KOPT-K1 (cell line): Measurements from ENCODE around the gene CCND3.

Experiments used
- H3K27ac ChIP-seq: fragments of 200-600 bp; sonication (generic); 2 replicates; pipeline ENCODE4 v1.5.1; 2016; ENCODE audit warnings: antibody characterized with exemption, mild to moderate bottlenecking, low read depth, low read length; ENCODE audit not compliant: poor library complexity, severe bottlenecking
- H3K36me3 ChIP-seq: fragments of 200-600 bp; sonication (generic); 2 replicates; pipeline ENCODE4 v1.5.1; 2017; ENCODE audit warnings: antibody characterized with exemption, mild to moderate bottlenecking, low read length, moderate library complexity; ENCODE audit not compliant: insufficient read depth
- H3K9me3 ChIP-seq: fragments of 200-600 bp; sonication (generic); 2 replicates; pipeline ENCODE4 v1.5.1; 2017; ENCODE audit warnings: antibody characterized with exemption, low read length, mild to moderate bottlenecking; ENCODE audit not compliant: insufficient read depth, poor library complexity, severe bottlenecking

The CCND3 gene

DNA sequence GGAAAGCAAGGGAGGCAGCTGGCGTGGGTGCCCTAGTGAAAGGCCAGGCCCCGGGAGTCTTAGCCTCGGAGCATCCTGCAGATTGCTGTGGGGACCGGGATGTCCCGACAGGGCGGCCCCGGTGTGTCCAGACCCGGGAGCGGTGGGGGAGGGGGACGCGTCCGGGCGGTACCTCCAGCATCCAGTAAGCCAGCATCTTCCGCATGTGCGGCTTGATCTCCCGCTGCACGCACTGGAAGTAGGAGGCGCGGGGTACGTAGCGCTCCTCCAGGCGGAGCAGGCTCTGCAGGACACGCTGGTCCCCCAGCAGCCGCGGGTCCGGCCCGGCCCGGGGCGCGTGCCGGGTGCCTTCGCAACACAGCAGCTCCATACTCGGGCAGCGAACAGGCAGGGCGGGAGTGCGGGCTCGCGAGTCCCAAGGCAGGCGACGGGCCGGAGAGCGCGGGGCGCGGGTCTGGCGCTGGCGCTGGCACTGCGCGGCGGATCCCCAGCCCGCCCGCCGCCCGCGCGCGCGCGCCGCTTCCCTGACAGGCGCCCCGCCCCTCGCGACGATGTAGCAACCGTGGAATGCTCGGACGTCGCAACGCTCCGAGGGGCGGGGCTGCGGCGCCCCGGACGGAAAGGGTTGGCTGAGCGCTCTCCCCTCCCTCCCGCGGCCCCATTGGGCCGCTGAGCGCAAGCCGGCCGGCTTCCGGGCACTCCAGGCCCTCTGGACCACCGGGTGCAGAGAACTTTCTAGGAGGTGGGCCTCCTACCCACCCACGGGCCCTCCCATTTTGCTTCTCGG is at the start of gene CCND3:
Gene CCND3, minus strand, starts transcription at position 529 of the 787 bp plus-strand sequence. Its CDS starts 159 bp downstream, at position 370.
- Histone ChIP-seq H3K27ac (peak within 1 kb of the TSS; percentile 97), H3K9me3 (no peaks in the 10 kb centered on the region), H3K36me3 (peaks cover 47% of the 10 kb centered on the region)

DNA sequence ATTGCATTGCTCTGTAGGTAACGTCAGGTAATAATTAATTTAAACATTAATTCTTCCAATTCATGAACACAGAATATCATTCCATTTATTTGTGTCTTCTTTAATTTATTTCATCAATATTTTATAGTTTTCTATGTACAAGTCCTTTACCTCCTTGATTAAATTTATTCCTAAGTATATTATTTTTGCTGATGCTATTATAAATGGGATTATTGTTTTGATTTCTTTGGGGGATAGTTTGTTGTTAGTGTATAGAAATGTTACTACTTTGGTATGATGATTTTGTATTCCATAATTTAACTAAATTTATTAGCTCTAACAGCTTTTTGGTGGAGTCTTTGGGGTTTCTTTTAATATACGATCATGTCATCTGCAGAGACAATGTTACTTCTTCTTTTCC is 44.7 kb upstream of the CCND3 start:
- H3K9me3 ChIP-seq = no peaks in the 10 kb centered on the region
- H3K36me3 ChIP-seq = no peaks in the 10 kb centered on the region
- no peak overlapping the region for H3K27ac ChIP-seq

DNA sequence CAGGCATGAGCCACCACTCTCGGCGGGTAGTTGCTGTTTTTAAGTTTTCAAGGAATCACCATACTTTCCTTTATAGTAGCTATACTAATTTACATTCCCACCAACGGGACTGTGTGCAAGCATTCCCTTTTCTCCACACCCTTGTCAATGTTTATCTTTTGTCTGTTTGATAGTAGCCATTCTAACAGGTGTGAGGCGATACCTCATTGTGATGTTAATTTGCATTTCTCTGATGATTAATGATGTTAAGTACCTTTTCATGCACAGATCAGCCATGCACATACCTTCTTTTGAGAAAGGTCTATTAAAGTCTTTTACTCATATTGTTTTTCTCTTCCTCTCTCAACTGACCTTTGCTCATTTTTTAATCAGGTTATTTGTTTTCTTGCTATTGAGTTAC is 43.0 kb upstream of the CCND3 start:
- H3K9me3 ChIP-seq = no peaks in the 10 kb centered on the region
- no peaks in the 10 kb centered on the region for H3K36me3 ChIP-seq
- no peak overlapping the region for H3K27ac ChIP-seq

DNA sequence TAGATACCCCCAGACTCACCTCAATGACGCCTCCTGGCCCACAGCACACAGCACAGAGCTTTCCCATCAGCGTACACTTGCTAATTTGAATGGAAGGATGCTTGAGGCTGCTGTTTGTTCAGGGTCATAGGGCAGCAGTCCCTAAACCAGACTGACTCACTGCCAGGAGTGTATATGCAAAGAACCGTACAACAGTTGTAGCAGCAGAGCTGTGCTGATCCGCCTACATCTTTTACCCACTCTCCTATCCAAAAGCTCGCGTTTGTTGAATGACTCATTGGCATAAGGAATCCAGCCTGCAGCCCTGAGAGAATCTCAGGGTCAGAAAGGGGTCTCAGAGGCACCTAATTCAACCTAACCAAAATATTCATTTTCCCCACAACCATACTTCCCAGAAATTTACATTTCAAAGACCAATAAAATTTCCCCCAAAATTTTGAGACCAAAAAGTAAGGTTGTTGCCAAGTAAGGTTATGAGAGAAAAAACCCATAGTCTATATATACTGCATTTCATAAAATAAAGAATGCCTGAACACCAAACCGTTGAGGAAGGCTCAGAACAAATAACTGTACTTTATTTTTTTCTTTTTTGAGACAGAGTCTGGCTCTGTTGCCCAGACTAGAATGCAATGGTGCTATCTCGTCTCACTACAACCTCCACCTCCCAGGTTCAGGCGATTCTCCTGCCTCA is 35.3 kb upstream of the CCND3 start:
- Histone ChIP-seq H3K9me3 (no peaks in the 10 kb centered on the region), H3K36me3 (no peaks in the 10 kb centered on the region), H3K27ac (no peak overlapping the region)

DNA sequence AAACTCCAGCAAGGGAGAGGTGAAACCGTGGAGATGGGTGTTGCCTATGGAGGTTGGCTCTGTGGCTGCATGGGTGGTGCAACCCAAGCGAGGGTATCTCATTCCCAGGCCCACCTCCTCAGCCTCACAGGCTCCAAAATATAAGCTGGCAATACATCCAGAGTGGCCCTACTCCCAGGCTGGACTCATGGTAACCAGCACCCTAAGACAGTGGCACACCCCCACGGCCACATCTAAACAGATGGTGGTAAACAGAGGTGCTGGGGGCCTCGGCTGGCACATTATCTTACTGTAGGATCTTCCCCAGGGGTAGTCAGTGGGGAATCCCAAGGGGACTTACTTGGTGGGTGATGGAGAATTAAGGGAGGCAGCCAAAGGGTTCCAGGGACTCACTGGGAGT is 33.7 kb upstream of the CCND3 start:
- H3K27ac ChIP-seq = peak overlapping the region; percentile 26

DNA sequence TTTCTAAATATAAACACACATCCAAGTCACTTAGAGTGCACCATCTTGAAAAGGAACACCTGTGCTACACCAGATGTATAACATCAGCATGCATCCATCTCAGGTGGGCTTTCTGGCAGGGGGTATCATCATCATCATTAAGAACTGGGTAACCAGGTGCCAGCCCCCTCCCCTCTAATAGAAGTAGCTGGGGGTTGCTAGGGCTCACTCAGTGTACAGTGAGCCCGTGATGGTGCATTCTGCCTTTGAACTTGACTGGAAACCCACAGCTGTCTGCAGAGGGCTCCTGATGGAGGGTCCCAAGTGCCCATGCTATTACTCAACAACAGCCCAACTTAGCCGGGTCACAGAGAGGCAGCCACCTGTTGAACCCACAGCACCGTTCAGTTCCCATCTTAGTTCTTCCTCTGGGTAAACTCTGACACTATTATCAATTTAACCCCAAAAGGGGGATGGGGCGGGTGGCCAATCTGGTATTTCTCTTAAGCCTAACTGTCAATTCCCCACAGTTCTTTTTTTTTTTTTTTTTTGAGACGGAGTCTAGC is 32.7 kb upstream of the CCND3 start:
- no peaks in the 10 kb centered on the region for H3K36me3 ChIP-seq
- no peak overlapping the region for H3K27ac ChIP-seq
- no peaks in the 10 kb centered on the region for H3K9me3 ChIP-seq

More for the DNA sequence above, 33.7 kb upstream of the CCND3 start:
- H3K36me3 ChIP-seq = no peaks in the 10 kb centered on the region
- no peaks in the 10 kb centered on the region for H3K9me3 ChIP-seq

DNA sequence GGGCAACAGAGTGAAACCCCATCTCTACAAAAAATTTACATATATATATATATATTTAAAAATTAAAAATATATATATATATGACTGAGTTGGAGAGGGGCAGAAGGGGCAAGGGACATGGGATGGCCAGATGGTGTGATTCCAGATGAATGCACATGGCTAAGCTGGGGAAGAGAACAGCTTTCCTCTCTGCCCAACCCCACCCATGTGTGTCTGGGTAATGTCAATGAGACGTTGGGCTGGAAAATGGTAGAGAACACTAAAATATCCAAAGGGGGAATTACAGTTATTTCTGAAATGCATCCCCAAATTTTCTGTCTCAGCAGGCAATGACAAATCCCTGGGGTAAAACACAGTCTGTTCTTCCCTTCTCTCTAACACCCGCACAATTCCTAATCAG is 31.2 kb upstream of the CCND3 start:
- no peaks in the 10 kb centered on the region for H3K36me3 ChIP-seq
- H3K27ac ChIP-seq = no peak overlapping the region
- no peaks in the 10 kb centered on the region for H3K9me3 ChIP-seq

DNA sequence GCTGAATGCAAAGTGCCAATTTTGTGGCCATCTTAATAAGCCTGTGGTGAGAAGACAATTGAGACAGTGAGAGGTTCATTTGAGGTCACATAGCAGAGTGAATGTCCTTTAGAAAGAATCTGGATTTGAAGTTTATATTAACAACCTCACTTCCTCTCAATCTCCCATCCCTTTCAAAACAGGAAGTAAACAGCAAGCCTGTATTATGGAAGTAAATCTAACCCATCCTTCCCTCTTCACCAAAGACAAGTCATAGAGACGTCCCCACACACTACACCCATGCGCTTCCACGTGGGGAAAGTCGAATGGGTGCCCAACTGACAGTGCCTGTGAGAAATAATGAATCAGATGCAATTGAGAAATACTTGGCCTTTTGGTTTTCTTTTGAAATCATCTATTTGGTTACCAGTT is 28.8 kb upstream of the CCND3 start:
- Histone ChIP-seq H3K9me3 (no peaks in the 10 kb centered on the region), H3K27ac (peak overlapping the region; percentile 45), H3K36me3 (no peaks in the 10 kb centered on the region)

DNA sequence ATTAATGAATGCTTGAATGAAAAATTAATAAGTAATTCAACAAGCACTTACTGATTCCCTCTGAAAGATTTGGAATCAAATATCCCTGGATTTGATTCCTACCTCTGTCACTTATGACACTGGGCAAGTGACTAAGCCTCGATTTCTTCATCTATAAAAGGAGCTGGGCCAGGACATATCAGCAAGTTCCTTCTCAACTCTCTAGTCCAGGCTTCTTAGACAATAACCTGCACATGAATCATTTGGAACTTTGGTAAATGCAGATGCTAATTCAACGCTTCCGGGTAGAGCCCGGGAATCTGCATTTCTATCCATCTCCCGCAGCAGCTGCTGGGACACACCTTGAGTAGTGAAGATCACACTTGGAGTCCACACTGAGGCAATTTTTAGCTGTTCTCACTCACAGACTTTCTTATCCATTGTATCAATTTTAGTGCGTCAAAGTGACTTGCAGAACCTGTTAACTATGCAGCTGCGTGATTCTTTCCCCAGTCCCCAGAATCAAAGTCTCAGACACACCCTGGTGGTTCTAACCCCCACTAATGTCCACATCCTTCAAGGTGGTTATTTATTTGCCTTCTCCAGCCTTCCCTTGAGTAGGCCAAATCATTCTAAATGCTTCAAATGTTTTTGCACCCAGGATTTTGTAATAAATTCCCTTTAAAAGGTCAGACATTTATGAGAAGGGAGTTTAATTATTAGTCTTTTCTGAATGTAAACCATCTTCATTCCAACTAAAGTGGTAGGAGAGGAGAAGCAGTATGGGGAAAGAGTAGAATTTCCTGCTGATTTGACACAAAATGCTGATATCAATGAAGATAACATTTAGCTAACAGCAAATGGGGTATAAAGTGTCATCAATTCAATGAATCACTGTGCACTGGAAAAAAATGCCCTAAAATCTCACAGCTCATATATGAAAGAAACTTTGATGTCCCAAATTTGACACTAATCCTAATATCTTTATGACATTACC is 26.0 kb upstream of the CCND3 start:
- peak overlapping the region; percentile 44 for H3K27ac ChIP-seq
- H3K9me3 ChIP-seq = no peaks in the 10 kb centered on the region
- H3K36me3 ChIP-seq = no peaks in the 10 kb centered on the region

DNA sequence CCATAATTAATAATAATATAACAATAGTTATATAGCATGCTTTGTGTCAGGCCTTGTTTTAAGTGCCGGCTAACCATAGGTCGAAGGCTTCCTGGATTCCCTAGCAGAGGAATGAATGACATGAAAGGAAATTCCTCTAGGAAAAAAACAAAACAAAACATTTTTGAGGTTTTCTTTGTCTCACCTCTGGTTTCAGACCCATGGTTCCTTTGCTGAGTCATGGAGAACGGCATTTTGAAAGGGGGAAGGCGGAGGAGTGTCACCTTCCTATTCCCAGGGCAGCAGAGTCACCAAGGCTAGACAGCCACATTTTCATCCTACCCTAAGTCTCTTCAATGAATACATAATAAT is 25.3 kb upstream of the CCND3 start:
- H3K36me3 ChIP-seq = no peaks in the 10 kb centered on the region
- H3K27ac ChIP-seq = no peak overlapping the region
- no peaks in the 10 kb centered on the region for H3K9me3 ChIP-seq

DNA sequence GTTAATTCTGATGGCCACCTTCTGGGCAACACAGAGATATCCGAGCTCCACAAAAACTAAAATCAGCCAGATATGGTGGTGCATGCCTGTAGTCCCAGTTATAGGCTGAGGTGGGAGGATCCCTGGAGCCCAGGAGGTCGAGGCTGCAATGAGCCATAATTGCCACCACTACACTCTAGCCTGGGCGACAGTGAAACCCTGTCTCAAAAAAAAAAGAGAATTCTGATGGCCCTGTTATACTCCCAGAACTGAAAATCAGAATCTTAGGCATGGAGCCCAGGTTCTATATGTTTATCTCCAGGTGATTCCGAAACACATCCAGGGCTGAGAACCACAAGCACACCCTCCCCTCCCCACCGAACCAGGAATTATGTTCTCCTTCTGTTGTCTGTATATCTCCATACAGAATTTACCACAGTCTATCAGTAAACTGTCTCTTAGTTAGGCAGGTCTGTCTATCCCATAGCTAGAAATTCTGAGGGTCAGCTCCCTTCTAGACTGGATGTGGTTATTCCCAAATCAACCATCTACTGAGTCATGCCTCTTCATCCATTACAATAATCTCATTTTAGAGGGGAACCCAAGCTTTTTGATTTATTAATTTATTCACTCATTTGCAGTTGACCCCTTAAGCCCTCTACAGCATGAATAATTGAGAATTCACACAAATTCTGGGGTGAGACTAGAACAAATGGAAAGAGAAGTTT is 24.8 kb upstream of the CCND3 start:
- Histone ChIP-seq H3K27ac (no peak overlapping the region), H3K9me3 (no peaks in the 10 kb centered on the region), H3K36me3 (no peaks in the 10 kb centered on the region)

DNA sequence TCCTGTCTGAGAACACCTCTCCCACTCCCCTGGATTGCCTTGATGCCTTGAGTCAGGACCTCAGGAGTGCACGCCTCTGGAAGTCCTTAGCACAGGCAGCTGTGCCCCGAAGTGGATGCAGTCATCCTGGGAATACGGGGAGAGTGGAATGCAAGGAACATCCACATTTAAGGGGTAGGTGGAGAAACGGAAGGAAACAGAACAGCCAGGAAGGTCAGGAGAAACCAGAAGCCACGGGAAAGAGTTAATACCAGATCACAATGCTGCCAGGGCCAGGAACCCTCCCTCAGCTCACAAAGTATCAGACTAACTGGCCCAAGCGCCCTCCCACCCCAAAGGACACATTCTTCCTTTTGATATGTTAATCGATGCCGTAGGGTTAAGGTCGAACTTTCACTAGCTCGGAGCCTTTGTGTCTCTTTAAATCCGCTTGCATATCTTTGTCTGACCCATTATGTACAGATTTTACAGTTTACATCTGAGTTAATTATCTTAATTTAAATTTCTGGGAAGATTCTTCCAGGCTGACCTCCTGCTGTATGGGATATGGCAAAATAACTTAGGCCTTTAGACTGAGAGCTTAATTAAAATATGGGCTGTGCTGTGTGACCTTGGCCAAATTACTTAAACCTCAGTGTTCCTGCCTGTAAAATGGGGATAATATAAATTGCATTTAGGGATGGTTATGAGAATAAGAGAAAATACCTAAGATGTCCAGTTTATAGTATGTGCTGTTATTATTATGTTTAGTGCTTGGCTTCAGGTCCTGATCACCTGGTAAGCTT is 24.0 kb upstream of the CCND3 start:
- H3K9me3 ChIP-seq = no peaks in the 10 kb centered on the region
- no peak overlapping the region for H3K27ac ChIP-seq
- H3K36me3 ChIP-seq = no peaks in the 10 kb centered on the region

DNA sequence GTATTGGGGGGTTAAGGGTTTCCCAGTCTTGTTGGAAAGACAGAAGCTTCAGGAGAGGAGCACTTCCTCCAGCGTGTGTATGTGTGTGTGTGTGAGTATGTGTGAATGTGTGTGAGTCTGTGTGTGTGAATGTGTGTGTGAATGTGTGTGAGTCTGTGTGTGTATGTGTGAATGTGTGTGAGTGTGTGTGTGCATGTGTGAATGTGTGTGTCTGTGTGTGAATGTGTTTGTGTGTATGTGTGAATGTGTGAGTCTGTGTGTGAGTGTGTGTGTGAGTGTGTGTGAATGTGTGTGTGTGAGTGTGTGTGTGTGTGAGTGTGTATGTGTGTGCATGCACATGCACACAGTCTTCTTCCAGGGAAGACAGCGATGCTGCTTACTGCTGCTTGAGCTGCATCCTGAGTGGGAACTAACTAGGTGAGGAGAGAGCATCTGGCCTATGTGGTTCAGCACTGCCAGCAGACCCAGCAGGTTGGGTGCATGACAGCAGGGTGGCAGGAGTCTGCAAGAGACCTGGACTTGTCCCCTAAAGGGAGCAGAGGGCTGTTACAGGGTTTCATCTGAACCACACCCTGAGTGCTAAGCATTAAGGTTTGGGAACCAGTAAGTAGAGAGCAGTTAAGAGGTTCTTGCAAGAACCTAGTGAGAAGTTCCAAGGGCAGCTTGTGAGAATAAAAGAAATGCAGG is 22.7 kb upstream of the CCND3 start:
- H3K36me3 ChIP-seq = no peaks in the 10 kb centered on the region
- peak overlapping the region; percentile 33 for H3K27ac ChIP-seq
- no peaks in the 10 kb centered on the region for H3K9me3 ChIP-seq
